UCSD-AML1 (cell line): ENCODE measurements around the gene ZNF783.
"Not testable (repeated sequence)": the region's sequence is repeated elsewhere in the genome, so short reads cannot be mapped to it uniquely, and the experiment has no call there.

Experiments
- DNase-seq: peaks from one replicate; lab custom pipeline; 2025; ENCODE audit not compliant: unreplicated experiment; lab: John Stamatoyannopoulos, UW

Gene ZNF783

GRCh38 chr7:149239345-149240143 is 22.5 kb upstream of the ZNF783 start, which contains the start of gene ZNF212:
TSS of gene ZNF212 (plus strand) at chr7:149239651. CDS start at chr7:149239779, 128 bp downstream.
- DNase-seq, result peak; percentile 79

DNA sequence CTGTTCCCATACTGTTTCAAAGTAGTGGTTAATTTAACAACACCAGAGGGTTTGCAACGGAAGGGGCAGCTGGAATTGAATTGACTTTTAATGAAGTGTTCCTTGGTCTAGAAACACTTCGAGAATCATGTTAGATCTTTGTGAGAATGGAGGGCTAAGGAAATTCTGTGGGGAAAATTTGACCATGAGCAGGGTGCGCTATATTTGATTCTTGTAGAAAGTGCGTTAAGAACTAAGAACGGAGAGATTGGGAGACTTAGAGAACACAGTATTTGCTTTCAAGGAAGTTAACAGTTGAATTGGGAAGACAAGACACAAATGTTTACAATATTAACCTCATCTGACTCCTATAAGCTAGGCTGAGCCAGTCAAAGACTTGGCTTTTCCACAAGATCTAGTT is 21.4 kb upstream of the ZNF783 start:
- DNase-seq, result no peak

DNA sequence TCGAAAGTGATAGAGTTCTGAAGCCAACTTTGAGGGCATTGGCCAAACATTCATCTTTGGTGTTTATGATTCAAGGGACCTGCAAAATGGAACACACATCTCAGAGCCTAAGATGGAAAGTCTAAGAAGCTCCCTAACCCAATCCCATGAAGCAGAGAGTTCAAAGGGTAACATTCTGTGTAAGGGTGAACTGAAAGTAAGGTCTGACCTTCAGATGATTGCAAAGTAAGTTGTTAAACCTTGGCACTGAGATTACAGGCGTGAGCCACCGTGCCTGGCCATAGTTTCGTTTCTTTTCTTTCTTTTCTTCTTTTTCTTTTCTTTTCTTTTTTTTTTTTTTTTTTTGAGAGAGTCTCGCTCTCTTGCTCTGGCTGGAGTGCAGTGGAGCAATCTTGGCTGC is 20.3 kb upstream of the ZNF783 start:
- no peak for DNase-seq

DNA sequence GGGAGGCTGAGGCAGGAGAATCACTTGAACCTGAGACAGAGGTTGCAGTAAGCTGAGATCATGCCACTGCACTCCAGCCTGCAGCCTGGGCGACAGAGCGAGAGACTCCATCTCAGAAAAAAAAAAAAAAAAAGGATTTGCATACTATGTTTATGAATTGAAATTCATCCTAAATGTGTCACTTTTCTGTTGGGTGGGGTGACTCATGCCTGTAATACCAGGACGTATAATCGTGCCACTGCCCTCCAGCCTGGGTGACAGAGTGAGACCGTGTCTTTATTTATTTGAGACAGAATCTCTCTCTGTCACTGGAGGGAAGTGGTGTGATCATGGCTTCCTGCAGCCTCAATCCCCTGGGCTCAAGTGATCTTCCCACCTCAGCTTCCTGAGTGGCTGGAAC is 16.8 kb upstream of the ZNF783 start:
- no peak for DNase-seq

DNA sequence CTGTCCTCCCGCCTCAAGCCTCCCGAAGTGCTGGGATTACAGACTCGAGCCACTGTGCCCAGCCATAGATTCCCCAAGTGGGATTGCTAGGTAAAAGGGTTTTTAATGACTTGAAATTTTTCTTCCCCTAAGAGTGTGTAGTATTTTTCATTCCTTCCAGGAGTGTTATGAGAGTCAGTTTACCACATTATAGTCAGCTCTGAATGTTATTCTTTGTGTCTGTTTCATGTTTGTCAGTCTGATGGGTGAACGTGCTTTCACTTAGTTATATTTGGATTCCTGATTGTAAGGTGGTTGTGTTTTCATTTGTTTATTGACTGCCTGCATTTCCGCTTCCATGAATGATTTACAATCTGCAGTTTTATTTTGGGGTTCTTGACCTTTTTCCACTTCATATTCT is 16.3 kb upstream of the ZNF783 start:
- DNase-seq, result no peak

DNA sequence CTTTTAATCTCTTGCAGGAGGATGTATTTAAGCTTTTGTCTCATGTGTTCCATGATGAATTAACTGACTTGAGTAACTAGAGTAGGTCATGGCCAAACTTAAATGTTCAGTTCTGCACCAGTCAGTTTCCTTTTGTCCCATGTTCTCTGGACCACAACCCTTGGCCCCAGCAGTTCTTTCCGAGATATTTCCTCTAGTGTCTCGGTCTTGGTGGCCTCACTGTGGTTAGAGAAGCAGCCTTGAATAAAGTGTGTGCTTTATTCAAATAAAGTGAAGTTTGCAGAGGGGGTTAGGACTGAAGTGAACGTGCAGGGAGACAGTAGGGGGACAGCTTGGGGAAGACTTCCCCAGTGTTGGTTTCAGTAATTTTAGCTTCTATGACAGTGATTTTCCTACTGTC is 13.2 kb upstream of the ZNF783 start:
- no peak for DNase-seq

DNA sequence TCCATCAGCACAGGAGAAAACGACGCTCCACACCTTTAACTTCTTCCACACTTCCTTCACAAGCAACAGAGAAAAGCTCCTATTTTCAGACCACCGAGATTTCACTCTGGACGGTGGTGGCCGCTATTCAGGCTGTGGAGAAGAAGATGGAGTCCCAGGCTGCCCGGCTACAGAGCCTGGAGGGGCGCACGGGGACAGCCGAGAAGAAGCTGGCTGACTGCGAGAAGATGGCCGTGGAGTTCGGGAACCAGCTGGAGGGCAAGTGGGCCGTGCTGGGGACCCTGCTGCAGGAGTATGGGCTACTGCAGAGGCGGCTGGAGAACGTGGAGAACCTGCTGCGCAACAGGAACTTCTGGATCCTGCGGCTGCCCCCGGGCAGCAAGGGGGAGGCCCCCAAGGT is 11.8 kb upstream of the ZNF783 start:
- not testable (repeated sequence) for DNase-seq

GRCh38 chr7:149251518-149251917 is 10.5 kb upstream of the ZNF783 start:
- DNase-seq, result not testable (repeated sequence)

- no peak for DNase-seq
Measured at GRCh38 chr7:149252378-149252777, 9.6 kb upstream of the ZNF783 start.

GRCh38 chr7:149253665-149254064 is 8.3 kb upstream of the ZNF783 start:
- no peak for DNase-seq

- DNase-seq, result no peak
Measured at GRCh38 chr7:149254181-149254858, 7.7 kb upstream of the ZNF783 start.

DNA sequence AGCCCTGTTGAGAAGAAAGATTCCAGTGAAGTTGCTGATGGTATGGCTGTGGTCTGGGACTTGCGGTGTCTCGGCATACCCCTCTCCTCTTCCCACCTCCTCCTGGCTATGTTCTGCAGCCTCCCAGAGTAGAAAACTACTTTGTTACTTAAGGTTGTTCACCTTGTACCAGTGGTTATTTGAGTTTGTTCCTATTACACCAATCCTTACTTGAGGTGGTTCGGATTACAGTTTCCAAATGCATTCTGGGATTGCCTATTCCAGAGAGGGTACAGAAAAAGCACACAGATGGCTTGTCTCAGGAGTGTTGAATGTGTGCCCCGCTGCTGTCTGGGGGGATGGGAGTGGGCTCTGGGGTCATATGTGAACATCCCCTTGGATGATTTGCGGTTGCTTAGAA is 6.8 kb upstream of the ZNF783 start:
- DNase-seq, result no peak

DNA sequence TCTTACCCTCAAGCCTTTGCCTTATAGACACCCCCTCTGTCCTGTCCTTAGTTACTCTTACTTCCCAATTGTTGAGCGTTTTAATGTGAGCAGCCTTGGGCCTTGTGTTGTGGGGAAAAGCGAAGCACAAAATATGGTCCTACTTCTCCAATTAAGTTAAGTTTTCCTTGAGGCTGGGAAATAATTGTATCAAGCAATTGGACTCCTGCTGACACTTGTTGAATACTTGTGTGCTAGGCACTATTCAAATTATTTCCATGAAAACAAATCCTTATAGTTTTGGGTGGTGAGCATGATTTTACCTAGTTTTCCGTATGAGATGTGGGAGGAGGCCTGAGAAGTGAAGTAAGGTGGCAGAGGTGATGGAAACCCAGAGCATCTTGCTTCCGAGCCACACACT is 5.4 kb upstream of the ZNF783 start:
- no peak for DNase-seq

DNA sequence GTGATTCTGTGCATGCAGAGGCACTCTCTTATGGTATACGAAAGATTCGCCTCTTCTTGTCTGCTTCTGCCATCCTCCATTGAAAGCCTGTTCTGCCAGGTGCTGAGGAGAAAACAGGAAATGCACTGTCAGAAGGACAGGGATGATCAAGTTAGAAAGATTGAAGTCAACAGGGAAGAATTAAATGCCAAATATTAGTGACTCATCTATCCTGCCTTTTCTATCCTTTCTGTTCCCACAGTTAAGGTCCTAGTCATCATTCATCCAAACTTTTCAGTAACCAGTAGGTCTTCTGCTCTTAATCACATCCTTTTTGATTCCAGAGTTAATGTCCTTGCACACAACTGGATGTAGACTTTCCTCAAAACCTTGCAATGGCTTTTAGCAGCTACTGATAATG is 4.8 kb upstream of the ZNF783 start:
- DNase-seq, result no peak

- DNase-seq, result no peak
Measured at GRCh38 chr7:149261316-149261828, 624 bp upstream of the ZNF783 start.

- no peak for DNase-seq
Measured at GRCh38 chr7:149266451-149266850, 4.5 kb downstream of the ZNF783 start.

DNA sequence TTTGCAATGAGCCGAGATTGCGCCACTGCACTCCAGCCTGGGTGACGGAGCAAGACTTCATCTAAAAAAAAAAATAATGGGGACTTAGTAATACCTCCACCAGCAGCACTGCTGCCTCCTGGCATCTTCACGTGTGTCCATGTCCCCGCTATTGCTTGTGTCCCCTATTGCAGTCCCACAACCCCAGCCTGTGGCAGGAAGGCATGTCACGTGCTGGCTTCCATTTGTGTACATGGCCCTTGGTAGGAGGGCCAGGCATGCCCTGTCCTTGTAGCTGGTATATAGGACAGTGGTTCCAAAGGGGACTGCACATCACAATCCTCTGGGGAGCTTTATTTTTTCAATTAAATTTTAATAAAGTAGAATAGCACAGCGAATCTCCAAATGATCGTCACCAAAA is 5.7 kb downstream of the ZNF783 start:
- DNase-seq, result no peak

DNA sequence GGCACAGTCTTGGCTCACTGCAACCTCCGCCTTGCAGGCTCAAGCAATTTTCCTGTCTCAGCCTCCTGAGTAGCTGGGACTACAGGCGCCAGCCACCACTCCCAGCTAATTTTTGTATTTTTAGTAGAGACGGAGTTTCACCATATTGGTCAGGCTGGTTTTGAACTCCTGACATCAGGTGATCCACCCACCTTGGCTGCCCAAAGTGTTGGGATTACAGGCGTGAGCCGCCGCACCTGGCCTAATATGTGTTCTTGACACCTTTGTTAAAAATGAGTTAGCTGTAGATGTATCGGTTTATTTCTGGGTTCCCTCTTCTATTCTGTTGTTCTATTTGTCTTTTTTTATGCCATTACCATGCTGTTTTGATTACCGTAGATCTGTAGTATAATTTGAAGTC is 12.4 kb downstream of the ZNF783 start:
- DNase-seq, result not testable (repeated sequence)

DNA sequence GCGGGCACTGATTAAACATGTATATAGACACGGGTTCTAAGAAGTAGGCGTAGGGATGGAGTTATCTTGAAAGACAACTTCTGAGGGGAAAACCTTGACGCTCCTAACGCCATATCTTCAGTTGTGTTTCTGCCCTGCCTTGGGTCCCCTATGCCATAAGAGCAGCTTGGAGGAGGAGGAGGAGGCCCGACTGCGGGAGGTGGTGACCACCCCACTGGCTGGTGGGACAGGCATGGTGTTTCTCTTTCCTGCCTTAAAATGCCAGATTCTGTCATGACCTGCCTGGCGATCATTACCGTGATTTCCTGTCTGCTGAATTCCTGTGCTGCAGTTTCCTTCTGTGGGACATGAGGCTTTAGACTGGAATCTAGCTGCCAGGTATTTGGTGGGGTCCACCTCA is 15.9 kb downstream of the ZNF783 start:
- no peak for DNase-seq

DNA sequence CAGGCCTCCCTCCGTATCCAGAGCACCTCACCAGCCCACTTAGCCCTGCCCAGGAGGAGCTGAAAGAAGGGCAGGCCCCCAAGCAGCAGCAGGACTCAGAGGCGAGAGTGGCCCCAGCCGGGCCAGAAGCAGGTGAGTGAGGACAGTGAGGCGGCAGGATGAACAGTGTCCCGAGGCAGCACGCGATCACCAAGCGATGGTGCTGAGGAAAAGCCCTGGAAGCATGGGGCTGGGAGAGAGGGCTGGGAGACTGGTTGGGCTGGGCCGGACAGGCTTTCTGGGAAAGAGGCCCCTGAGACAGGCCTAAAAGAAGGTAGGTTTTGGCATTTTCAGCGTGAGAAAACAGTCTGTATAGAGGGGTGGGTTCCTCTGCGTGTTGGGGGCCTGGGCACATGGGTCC is 16.4 kb downstream of the ZNF783 start:
- no peak for DNase-seq

- no peak for DNase-seq
Measured at GRCh38 chr7:149279111-149279743, 17.2 kb downstream of the ZNF783 start.

GRCh38 chr7:149280151-149280550 is 18.2 kb downstream of the ZNF783 start:
- no peak for DNase-seq
